ENCODE data around the gene NEURL1B.
A peak's percentile ranks its signal among the peaks of the same experiment; 100 is the strongest.

Gene NEURL1B, protein sequence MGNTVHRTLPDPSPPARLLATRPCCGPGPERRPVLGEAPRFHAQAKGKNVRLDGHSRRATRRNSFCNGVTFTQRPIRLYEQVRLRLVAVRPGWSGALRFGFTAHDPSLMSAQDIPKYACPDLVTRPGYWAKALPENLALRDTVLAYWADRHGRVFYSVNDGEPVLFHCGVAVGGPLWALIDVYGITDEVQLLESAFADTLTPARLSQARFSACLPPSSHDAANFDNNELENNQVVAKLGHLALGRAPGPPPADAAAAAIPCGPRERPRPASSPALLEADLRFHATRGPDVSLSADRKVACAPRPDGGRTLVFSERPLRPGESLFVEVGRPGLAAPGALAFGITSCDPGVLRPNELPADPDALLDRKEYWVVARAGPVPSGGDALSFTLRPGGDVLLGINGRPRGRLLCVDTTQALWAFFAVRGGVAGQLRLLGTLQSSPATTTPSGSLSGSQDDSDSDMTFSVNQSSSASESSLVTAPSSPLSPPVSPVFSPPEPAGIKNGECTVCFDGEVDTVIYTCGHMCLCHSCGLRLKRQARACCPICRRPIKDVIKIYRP

DNA sequence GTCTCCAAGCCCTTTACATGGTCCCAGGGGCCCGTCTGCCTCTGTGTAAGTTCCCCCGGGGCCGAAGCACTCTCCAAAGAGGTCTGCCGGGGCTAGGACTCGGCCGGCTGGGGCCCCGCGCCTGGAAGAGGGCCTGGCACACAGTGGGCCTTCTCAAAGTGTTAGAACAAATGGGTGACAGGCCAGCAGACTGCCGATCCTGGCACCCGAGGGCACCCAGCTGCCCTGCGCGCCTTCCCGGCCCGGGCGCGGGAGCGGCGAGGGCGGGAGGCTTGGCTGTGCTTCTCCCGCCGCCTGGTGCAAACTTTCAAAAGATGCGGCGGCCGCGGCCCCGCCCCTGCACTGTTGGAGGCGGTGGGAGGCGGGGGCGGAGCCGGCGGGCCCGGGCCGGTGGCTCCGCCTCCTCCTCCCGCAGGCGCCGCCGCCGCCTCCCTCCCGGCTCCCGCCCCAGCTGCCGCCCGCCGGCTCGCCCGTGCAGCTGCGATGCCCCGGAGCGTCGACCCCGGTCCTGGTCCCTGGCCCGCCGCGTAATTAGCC, at the start of gene NEURL1B:
NEURL1B (plus strand) TSS at position 442 of the 537 bp plus-strand sequence. CDS start 144 bp downstream, outside the sequence.
- peaks cover 39% of the 10 kb centered on the region for H3K4me1 Mint-ChIP-seq
- H3K27me3 Mint-ChIP-seq (ENCODE audit: low read depth) = peaks cover 33% of the 10 kb centered on the region
- no peaks in the 10 kb centered on the region for H3K36me3 Mint-ChIP-seq (ENCODE audit: low read depth)
- peak within 1 kb of the TSS in 2 of 3 experiments; percentile 50 to 67 for H3K27ac Mint-ChIP-seq
- H3K9me3 Mint-ChIP-seq = no peaks in the 10 kb centered on the region
- peak within 1 kb of the TSS; percentile 73 to 85 (median 84) for H3K4me3 Mint-ChIP-seq
- TF ChIP-seq, protein P1, sequence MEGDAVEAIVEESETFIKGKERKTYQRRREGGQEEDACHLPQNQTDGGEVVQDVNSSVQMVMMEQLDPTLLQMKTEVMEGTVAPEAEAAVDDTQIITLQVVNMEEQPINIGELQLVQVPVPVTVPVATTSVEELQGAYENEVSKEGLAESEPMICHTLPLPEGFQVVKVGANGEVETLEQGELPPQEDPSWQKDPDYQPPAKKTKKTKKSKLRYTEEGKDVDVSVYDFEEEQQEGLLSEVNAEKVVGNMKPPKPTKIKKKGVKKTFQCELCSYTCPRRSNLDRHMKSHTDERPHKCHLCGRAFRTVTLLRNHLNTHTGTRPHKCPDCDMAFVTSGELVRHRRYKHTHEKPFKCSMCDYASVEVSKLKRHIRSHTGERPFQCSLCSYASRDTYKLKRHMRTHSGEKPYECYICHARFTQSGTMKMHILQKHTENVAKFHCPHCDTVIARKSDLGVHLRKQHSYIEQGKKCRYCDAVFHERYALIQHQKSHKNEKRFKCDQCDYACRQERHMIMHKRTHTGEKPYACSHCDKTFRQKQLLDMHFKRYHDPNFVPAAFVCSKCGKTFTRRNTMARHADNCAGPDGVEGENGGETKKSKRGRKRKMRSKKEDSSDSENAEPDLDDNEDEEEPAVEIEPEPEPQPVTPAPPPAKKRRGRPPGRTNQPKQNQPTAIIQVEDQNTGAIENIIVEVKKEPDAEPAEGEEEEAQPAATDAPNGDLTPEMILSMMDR (IDR thresholded peaks at IDR 0.05; ENCODE audit: unreplicated experiment in 3 of 3) = no peak

DNA sequence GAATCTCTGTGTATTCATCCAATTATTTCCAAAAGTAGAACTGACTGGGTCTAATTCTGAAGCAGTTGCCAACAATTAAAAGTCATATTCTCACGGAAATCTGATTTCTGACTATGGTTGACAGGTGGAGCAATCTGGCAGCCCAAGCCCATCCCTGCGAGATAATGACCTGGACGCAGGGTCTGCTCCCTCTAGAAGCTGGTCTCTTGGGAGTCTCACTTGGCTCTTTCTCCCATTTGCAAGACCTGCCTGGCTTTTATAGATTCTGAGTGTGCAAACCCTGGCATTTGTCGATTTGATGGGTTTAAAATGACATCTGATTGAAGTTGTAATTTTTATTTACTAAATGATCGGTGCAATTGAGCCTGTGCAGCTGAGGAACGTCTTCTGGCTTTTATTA, 49.4 kb upstream of the NEURL1B start:
- no peak overlapping the region for H3K27ac Mint-ChIP-seq
- H3K4me3 Mint-ChIP-seq = no peak overlapping the region

DNA sequence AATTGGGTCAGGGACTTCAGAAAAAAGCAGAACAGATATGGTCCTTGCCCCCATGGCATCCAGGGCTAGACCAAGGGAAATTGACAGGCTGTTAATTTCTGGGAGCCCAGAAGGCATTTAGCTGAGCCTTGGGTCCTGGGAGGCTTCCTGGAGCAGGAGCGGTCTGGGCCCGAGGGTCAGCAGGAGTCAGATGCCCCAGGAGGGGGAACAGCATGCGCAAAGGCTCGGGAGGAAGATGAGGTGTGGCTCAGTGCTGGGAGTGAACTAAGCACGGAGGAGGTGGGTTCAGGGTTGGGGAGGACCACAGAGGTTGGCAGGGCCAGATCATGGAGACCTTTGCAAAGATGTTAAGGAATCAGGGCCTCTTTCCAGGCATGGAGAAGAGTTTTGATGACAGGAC, 48.2 kb upstream of the NEURL1B start:
- TF ChIP-seq, protein P1 (IDR thresholded peaks at IDR 0.05; ENCODE audit: unreplicated experiment in 3 of 3) = no peak
- Mint-ChIP-seq H3K9me3 (no peaks in the 10 kb centered on the region), H3K36me3 (ENCODE audit: low read depth) (no peaks in the 10 kb centered on the region), H3K27me3 (ENCODE audit: low read depth) (peaks cover 4% of the 10 kb centered on the region), H3K27ac (no peak overlapping the region), H3K4me1 (peaks cover 1% of the 10 kb centered on the region), H3K4me3 (no peak overlapping the region)

More for the DNA sequence above, 49.4 kb upstream of the NEURL1B start:
- H3K27me3 Mint-ChIP-seq (ENCODE audit: low read depth) = peaks cover 7% of the 10 kb centered on the region
- H3K36me3 Mint-ChIP-seq (ENCODE audit: low read depth) = no peaks in the 10 kb centered on the region
- H3K4me1 Mint-ChIP-seq = peaks cover 11% of the 10 kb centered on the region
- H3K9me3 Mint-ChIP-seq = no peaks in the 10 kb centered on the region
- TF ChIP-seq, protein P1 (IDR thresholded peaks at IDR 0.05; ENCODE audit: unreplicated experiment in 3 of 3) = no peak

DNA sequence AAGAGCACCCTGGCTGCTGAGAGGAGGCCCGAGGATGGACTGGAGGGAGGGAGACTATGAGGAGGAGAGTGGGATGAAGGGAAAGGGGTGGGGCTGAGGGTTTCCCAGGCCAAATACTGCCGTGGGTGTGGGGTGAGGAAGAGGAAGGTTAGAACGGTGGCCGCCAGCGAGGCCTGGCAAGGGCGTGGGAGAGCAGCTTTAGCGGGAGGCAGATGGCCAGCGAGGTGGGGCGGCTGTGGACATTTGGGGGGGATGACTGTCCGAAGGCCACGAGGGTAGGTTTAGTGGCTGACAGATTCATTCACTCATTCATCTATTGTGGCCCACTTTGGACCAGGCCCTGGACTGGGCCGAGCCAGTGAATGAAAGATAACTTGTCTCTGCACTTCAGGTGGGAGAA, 47.8 kb upstream of the NEURL1B start:
- Mint-ChIP-seq H3K36me3 (ENCODE audit: low read depth) (no peaks in the 10 kb centered on the region), H3K4me1 (no peaks in the 10 kb centered on the region), H3K27ac (no peak overlapping the region), H3K27me3 (ENCODE audit: low read depth) (peaks cover 4% of the 10 kb centered on the region), H3K4me3 (no peak overlapping the region), H3K9me3 (no peaks in the 10 kb centered on the region)
- TF ChIP-seq, protein P1 (IDR thresholded peaks at IDR 0.05; ENCODE audit: unreplicated experiment in 3 of 3) = no peak

DNA sequence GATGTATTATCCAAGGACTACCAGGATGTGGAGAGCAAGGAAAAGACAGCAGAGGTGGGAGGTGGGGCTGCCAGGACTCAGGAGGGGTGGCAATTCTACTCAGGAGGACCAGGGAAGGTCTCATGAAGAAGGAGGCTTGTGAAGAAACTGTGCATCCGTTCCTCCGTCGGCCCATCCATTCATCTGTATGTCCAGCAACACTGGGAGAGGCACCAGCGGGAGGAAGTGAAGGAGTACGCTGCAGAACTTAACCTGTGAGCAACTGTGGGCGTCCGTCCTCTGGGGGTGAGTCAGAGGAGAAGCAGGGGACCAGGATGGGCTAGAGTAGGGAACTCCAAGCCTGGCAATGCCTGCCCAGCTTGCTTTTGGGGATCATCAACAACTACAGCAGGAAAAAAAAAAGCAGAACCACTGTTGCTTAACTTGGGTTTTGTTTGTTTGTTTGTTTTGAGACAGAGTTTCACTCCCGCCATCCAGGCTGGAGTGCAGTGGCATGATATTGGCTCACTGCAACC, 47.3 kb upstream of the NEURL1B start:
- TF ChIP-seq, protein P1 (IDR thresholded peaks at IDR 0.05; ENCODE audit: unreplicated experiment in 3 of 3) = no peak
- no peaks in the 10 kb centered on the region for H3K4me1 Mint-ChIP-seq
- H3K27me3 Mint-ChIP-seq (ENCODE audit: low read depth) = peaks cover 4% of the 10 kb centered on the region
- H3K36me3 Mint-ChIP-seq (ENCODE audit: low read depth) = no peaks in the 10 kb centered on the region
- H3K9me3 Mint-ChIP-seq = no peaks in the 10 kb centered on the region
- H3K4me3 Mint-ChIP-seq = no peak overlapping the region
- H3K27ac Mint-ChIP-seq = no peak overlapping the region
